CD4-positive, alpha-beta T cell treated with Interleukin-15 for 1 hour (primary cell): ENCODE results near the gene KLF8.

ENCODE experiments used
- DNase-seq: peaks from one replicate; pipeline ENCODE4 v3.0.0-alpha.2; 2020

Gene KLF8

DNA sequence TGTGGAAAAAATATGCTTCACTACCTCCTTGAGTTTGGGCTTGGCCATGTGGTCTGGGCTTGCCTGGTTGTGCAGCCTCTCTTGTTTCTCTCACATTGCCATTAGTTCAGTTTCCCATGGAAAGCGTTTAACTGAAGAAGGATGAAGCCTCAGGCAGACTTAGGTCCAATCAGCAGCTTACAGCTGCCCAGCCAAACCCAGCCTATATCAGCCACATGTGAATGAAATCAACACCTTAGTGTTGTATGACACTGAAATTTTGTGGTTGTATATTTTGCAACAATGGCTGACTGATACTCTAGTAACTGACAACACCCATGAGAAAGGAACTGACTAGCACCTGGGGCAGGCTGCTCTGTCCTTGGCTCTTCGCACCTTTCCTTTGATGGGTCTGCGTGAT, 81.2 kb downstream of the KLF8 start:
- no peak for DNase-seq

DNA sequence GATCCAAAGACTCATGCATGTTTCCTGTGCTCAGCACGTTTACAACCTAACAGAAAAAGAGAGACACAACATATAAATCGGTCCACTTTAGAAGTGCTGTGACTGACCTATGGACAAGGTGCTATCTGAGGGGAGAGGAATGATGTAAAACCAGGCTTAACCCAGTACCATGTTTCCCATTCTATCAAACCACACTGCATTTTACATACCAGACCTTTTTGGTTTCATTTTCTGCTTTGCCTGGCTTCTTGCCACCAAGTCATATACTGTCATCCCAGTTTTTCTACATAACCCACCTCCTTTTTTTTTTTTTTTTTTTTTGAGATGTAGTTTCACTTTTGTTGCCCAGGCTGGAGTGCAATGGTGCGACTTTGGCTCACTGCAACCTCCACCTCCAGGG, 82.2 kb downstream of the KLF8 start:
- DNase-seq = no peak

DNA sequence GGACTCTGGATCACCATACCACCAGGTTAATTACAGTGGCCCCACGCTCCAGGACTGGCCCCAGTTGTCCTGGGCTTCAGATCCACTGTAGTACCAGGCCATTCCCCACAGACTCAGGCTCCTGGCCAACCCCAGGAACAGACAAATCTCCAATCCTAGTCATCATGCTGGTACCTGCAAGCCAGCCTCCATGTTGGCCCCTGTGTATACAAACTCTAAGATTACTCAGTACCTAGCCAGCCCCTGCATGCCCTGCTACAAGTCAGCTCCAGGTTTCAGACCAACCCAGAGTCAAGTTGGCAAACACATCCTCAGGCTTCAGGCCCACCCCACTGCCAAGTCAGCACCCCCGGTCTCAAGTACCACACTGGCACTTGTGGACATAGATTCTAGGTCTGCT, 85.9 kb downstream of the KLF8 start:
- DNase-seq = no peak

DNA sequence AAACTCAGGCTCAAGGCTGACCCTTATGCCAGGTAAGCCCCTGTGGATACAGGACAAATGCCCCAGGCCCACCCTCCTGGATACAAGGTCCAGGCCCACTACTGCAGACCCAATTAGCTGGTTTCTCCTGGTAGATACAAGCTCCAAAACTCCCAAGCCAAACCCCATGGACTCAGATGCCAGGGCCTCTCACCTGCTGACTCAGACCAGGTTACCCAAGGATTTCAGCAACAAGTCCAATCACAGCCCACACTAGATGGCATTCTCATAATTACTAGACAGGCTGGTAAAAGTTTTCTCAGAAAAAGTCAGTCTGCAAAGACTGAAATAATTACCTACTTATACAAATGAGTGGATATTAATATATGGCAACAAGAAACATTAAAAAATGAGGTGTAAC, 87.0 kb downstream of the KLF8 start:
- DNase-seq = no peak
